B cell (primary cell): ENCODE data around the gene CHCHD6. TPM values are rescaled to one million over a fixed set of nuclear protein-coding genes. Genes with fewer than 3 reads are reported as not detected.

Experiments
- ATAC-seq: fragments of 200-7000 bp; cut with Tn5 transposase; one replicate; pipeline ENCODE4 v1.10.0; 2021; ENCODE audit warnings: low read depth, mild to moderate bottlenecking, moderate number of reproducible peaks, moderate library complexity
- CTCF ChIA-PET: fragments of 350-600 bp; sonication (Branson Sonifier 250); formaldehyde crosslinking; loops from one replicate; lab custom pipeline; 2021; ENCODE audit warnings: antibody characterized with exemption, inconsistent platforms; lab: Charles Lee
- POLR2A ChIA-PET: fragments of 350-600 bp; sonication (Branson Sonifier 250); formaldehyde crosslinking; loops from one replicate; lab custom pipeline; 2021; ENCODE audit warnings: antibody characterized with exemption; lab: Charles Lee
- DNase-seq: peaks from one replicate; pipeline ENCODE4 v3.0.0; 2013
- H2AFZ ChIP-seq: 2 replicates; pipeline ENCODE4 v1.6.1; 2012; ENCODE audit warnings: mild to moderate bottlenecking, low read depth, low read length; ENCODE audit not compliant: insufficient read depth, poor library complexity, severe bottlenecking
- H3K27ac ChIP-seq, 2 donors: 1 replicate in 1 of 2; 2 replicates in 1 of 2; pipeline ENCODE4 v1.5.1; 2012 to 2013; ENCODE audit warnings: low read length in 2 of 2, mild to moderate bottlenecking in 2 of 2, moderate library complexity in 1 of 2
- H3K27me3 ChIP-seq, 4 experiments: fragments of 200-600 bp in 1 of 4; sonication (generic) in 1 of 4; replicated peaks in 1 of 4; 1 replicate in 2 of 4; 2 replicates in 2 of 4; pipeline versions ENCODE4 v1.6.1 to v1.7.0; 2013 to 2016; ENCODE audit warnings: low read length in 3 of 4, mild to moderate bottlenecking in 2 of 4, mixed read lengths in 1 of 4, moderate library complexity in 1 of 4; ENCODE audit not compliant: insufficient read depth in 4 of 4, control insufficient read depth in 3 of 4; ENCODE audit errors: control extremely low read depth in 1 of 4
- H3K36me3 ChIP-seq, 2 experiments: replicated peaks in 1 of 2; 1 replicate in 1 of 2; 2 replicates in 1 of 2; pipeline versions ENCODE4 v1.6.1 to v1.7.1; 2013; ENCODE audit warnings: low read length in 1 of 2; ENCODE audit not compliant: insufficient read depth in 2 of 2, control insufficient read depth in 1 of 2; ENCODE audit errors: control extremely low read depth in 1 of 2, extremely low read depth in 1 of 2
- H3K4me1 ChIP-seq, 2 donors: fragments of 200-600 bp in 1 of 2; sonication (generic) in 1 of 2; 1 replicate in 1 of 2; 2 replicates in 1 of 2; pipeline versions ENCODE4 v1.5.1 to v1.6.1; 2013 to 2017; ENCODE audit warnings: low read length in 2 of 2; ENCODE audit not compliant: control insufficient read depth in 2 of 2, insufficient read depth in 2 of 2
- H3K4me2 ChIP-seq: replicated peaks from 2 replicates; pipeline ENCODE3; 2012; ENCODE audit warnings: mild to moderate bottlenecking, low read depth, low read length; ENCODE audit not compliant: poor library complexity, severe bottlenecking
- H3K4me3 ChIP-seq, 5 experiments: fragments of 200-600 bp in 1 of 5; sonication (generic) in 1 of 5; 1 replicate in 3 of 5; 2 replicates in 2 of 5; pipeline versions ENCODE4 v1.5.1 to v1.7.0; 2011 to 2016; ENCODE audit warnings: low read length in 4 of 5, mild to moderate bottlenecking in 4 of 5, low read depth in 2 of 5, control low read depth in 1 of 5, moderate library complexity in 1 of 5; ENCODE audit not compliant: insufficient read depth in 1 of 5; ENCODE audit errors: control extremely low read depth in 1 of 5, extremely low read depth in 1 of 5
- H3K79me2 ChIP-seq: fragments of 200-600 bp; sonication (generic); one replicate; pipeline ENCODE4 v1.6.0; 2016; ENCODE audit warnings: low read length; ENCODE audit not compliant: control insufficient read depth, insufficient read depth
- H3K9ac ChIP-seq: fragments of 200-600 bp; sonication (generic); 2 replicates; pipeline ENCODE4 v1.6.1; 2017; ENCODE audit warnings: mild to moderate bottlenecking, low read length, moderate library complexity
- H3K9me3 ChIP-seq, 3 donors: one replicate each; pipeline versions ENCODE4 v1.6.1 to v1.7.1; 2013; ENCODE audit warnings: low read length in 2 of 3; ENCODE audit not compliant: control insufficient read depth in 2 of 3, insufficient read depth in 1 of 3; ENCODE audit errors: control extremely low read depth in 1 of 3
- H4K20me1 ChIP-seq: 2 replicates; pipeline ENCODE4 v1.6.0; 2012; ENCODE audit warnings: mild to moderate bottlenecking, low read length; ENCODE audit not compliant: insufficient read depth, control insufficient read depth, poor library complexity, severe bottlenecking
- H3K27ac Mint-ChIP-seq: one replicate; pipeline ENCODE4 v1.8.0; 2021; ENCODE audit warnings: mixed read lengths
- H3K27me3 Mint-ChIP-seq: one replicate; pipeline ENCODE4 v1.8.0; 2021; ENCODE audit warnings: mixed read lengths
- H3K4me1 Mint-ChIP-seq: one replicate; pipeline ENCODE4 v1.8.0; 2021; ENCODE audit warnings: mixed read lengths
- H3K4me3 Mint-ChIP-seq: one replicate; pipeline ENCODE4 v1.8.0; 2021; ENCODE audit warnings: mixed read lengths
- H3K9me3 Mint-ChIP-seq: one replicate; pipeline ENCODE4 v1.8.0; 2022; ENCODE audit warnings: mixed read lengths; ENCODE audit not compliant: insufficient read depth
- EZH2 ChIP-seq: IDR thresholded peaks from 2 replicates; pipeline ENCODE4 v1.6.1; 2012; ENCODE audit warnings: borderline replicate concordance, low read depth, mild to moderate bottlenecking, moderate library complexity, low read length; ENCODE audit not compliant: insufficient read depth, poor library complexity, severe bottlenecking
- WGBS: methylation state at CpG from one replicate; pipeline ENCODE4 v1.1.5; 2013; ENCODE audit warnings: missing lambda C conversion rate; ENCODE audit not compliant: insufficient coverage; 5-methylcytosine and 5-hydroxymethylcytosine counted together
- intact Hi-C: fragments of 100-400 bp; cut with micrococcal nuclease; formaldehyde crosslinking; loops from one replicate; pipeline ENCODE4 v1.10.0; 2022
- polyA plus RNA-seq: library from polyadenylated mRNA; depleted of rRNA; stranded (reverse); fragments of >200 nt; gene quantifications from 2 replicates; pipeline ENCODE4 v1.2.3, GENCODE V29; 2012
- total RNA-seq, 2 donors: library from RNA; stranded (reverse); fragments of 120-200 nt in 1 of 2; gene quantifications; 1 replicate in 1 of 2; 2 replicates in 1 of 2; pipeline versions ENCODE4 v1.2.3 to v1.2.4, GENCODE V29; 2013 to 2022
- TF ChIP-seq, protein P1 (sequence below): fragments of 200-600 bp; IDR thresholded peaks from one replicate; pipeline ENCODE4 v1.8.0; 2022; ENCODE audit warnings: antibody characterized with exemption, mild to moderate bottlenecking

CHCHD6 gene
- total and polyA plus RNA-seq, 2 donors (not counting 1 experiment from before 2014, with no cell fraction given) = 8.0 to 13.5 TPM

- Histone ChIP-seq H4K20me1 (no peaks in the 10 kb centered on the region), H3K9ac (no peak overlapping the region), H3K4me2 (no peak overlapping the region), H3K79me2 (no peaks in the 10 kb centered on the region), H3K4me1 (peaks cover 0 to 21% of the 10 kb centered on the region in 2 donors), H3K9me3 (peaks cover 0 to 3% (median 0%) of the 10 kb centered on the region in 3 donors), H3K36me3 (no peaks in the 10 kb centered on the region), H3K27me3 (no peaks in the 10 kb centered on the region), H2AFZ (no peak overlapping the region), H3K27ac (no peak overlapping the region), H3K4me3 (no peak overlapping the region)
- CTCF ChIA-PET = no interaction called here
- TF ChIP-seq, protein P1, sequence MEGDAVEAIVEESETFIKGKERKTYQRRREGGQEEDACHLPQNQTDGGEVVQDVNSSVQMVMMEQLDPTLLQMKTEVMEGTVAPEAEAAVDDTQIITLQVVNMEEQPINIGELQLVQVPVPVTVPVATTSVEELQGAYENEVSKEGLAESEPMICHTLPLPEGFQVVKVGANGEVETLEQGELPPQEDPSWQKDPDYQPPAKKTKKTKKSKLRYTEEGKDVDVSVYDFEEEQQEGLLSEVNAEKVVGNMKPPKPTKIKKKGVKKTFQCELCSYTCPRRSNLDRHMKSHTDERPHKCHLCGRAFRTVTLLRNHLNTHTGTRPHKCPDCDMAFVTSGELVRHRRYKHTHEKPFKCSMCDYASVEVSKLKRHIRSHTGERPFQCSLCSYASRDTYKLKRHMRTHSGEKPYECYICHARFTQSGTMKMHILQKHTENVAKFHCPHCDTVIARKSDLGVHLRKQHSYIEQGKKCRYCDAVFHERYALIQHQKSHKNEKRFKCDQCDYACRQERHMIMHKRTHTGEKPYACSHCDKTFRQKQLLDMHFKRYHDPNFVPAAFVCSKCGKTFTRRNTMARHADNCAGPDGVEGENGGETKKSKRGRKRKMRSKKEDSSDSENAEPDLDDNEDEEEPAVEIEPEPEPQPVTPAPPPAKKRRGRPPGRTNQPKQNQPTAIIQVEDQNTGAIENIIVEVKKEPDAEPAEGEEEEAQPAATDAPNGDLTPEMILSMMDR = no peak
- TF ChIP-seq EZH2 = no peak
- no peak for DNase-seq
- Mint-ChIP-seq H3K4me1 (peaks cover 29% of the 10 kb centered on the region), H3K27ac (no peak overlapping the region), H3K4me3 (no peak overlapping the region), H3K9me3 (no peaks in the 10 kb centered on the region), H3K27me3 (peaks cover 5% of the 10 kb centered on the region)
- ATAC-seq = no peak
- POLR2A ChIA-PET = no interaction called here
- 94% methylated on average over 17 of the region's 17 CpGs for WGBS
- intact Hi-C loops = no loop called here
Measured at GRCh38 chr3:126945171-126945721, 241.2 kb downstream of the CHCHD6 start.

GRCh38 chr3:126945891-126946290, 241.9 kb downstream of the CHCHD6 start:
- TF ChIP-seq, protein P1 = no peak
- no peak for TF ChIP-seq EZH2
- no peaks in the 10 kb centered on the region for H3K27me3 ChIP-seq
- intact Hi-C loops = no loop called here
- Mint-ChIP-seq H3K9me3 (no peaks in the 10 kb centered on the region), H3K27me3 (peaks cover 5% of the 10 kb centered on the region), H3K27ac (no peak overlapping the region), H3K4me1 (peaks cover 29% of the 10 kb centered on the region), H3K4me3 (no peak overlapping the region)
- no peaks in the 10 kb centered on the region for H4K20me1 ChIP-seq
- ATAC-seq = no peak
- no peak overlapping the region for H2AFZ ChIP-seq
- H3K4me3 ChIP-seq = no peak overlapping the region
- H3K4me1 ChIP-seq = peaks cover 0 to 21% of the 10 kb centered on the region in 2 donors
- ChIA-PET POLR2A (interaction anchor here (0.6 kb wide), 1 partner anchor 92 kb away, joined by 4 read pairs; no protein-coding TSS in a partner anchor), CTCF (no interaction called here)
- H3K9me3 ChIP-seq = peaks cover 0 to 6% (median 0%) of the 10 kb centered on the region in 3 donors
- no peak for DNase-seq
- no peak overlapping the region for H3K4me2 ChIP-seq
- no peaks in the 10 kb centered on the region for H3K36me3 ChIP-seq
- no peaks in the 10 kb centered on the region for H3K79me2 ChIP-seq
- H3K27ac ChIP-seq = no peak overlapping the region
- WGBS = 93% methylated on average over 7 of the region's 9 CpGs
- H3K9ac ChIP-seq = no peak overlapping the region
